Stimulated activated naive CD8-positive, alpha-beta T cell treated with anti-CD3 and anti-CD28 coated beads, Interleukin-15, amount 100 ng/mL, for 72 hours (primary cell): ENCODE data around the gene MLF1.

Experiments
- ATAC-seq: fragments of 150-1000 bp; cut with Tn5 transposase; 2 replicates; pipeline ENCODE4 v1.10.0; 2021; ENCODE audit warnings: mild to moderate bottlenecking, moderate library complexity
- DNase-seq, 2 donors: peaks; one replicate each; pipeline ENCODE4 v3.0.0; 2021 to 2022
- H3K27ac Mint-ChIP-seq, 2 donors: one replicate each; pipeline ENCODE4 v1.8.0; 2022; ENCODE audit warnings: mild to moderate bottlenecking in 2 of 2, mixed read lengths in 2 of 2, moderate library complexity in 2 of 2
- H3K27me3 Mint-ChIP-seq: one replicate; pipeline ENCODE4 v1.8.0; 2022; ENCODE audit warnings: mixed read lengths
- H3K4me1 Mint-ChIP-seq: one replicate; pipeline ENCODE4 v1.8.0; 2022; ENCODE audit warnings: mild to moderate bottlenecking, mixed read lengths
- H3K4me3 Mint-ChIP-seq, 2 donors: one replicate each; pipeline ENCODE4 v1.8.0; 2022; ENCODE audit warnings: mild to moderate bottlenecking in 2 of 2, mixed read lengths in 2 of 2, moderate library complexity in 1 of 2
- H3K9me3 Mint-ChIP-seq, 2 donors: one replicate each; pipeline ENCODE4 v1.8.0; 2022; ENCODE audit warnings: mixed read lengths in 2 of 2

MLF1 gene

DNA sequence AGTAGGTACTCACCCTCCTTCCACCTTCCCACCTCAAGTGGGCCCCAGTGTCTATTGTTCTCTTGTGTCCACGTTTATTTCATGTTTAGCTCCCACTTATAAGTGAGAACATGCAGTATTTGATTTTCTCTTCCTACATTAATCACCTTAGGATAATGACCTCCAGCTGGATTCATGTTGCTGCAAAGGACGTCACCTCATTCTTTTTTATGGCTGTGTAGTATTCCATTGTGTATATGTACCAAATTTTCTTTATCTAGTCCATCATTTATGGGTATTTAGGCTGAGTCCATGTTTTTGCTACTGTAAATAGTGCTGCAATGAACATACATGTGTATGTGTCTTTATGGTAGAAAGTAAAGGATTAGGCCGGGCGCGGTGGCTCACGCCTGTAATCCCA is 5.9 kb upstream of the MLF1 start:
- no peak for ATAC-seq
- Mint-ChIP-seq H3K27ac (no peak overlapping the region), H3K4me3 (no peak overlapping the region), H3K4me1 (no peaks in the 10 kb centered on the region), H3K9me3 (peaks cover 0 to 6% of the 10 kb centered on the region in 2 donors), H3K27me3 (peaks cover 32% of the 10 kb centered on the region)
- no peak for DNase-seq

DNA sequence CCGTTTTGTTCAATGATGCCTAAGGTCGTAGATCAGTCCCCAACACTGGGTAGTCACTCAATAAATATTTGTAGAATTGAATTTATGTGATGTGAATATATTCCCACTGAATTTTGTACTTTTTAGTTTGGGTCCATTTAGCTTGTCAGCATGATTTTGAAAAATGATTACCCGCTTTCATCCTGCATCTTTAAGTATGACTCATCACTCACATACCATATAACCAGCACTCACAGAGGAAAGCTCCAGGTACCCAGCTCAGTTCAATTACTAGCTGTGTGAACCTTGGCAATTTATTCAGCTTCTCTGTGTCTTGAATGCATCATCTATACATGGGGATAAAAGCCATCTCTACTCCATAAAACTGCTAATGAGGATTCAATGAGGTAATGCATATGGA is 2.2 kb upstream of the MLF1 start:
- H3K4me3 Mint-ChIP-seq: no peak overlapping the region
- no peak for ATAC-seq
- peaks cover 0 to 14% of the 10 kb centered on the region in 2 donors for H3K9me3 Mint-ChIP-seq
- H3K27ac Mint-ChIP-seq: no peak overlapping the region
- DNase-seq: no peak
- H3K27me3 Mint-ChIP-seq: peaks cover 54% of the 10 kb centered on the region
- H3K4me1 Mint-ChIP-seq: peaks cover 10% of the 10 kb centered on the region

DNA sequence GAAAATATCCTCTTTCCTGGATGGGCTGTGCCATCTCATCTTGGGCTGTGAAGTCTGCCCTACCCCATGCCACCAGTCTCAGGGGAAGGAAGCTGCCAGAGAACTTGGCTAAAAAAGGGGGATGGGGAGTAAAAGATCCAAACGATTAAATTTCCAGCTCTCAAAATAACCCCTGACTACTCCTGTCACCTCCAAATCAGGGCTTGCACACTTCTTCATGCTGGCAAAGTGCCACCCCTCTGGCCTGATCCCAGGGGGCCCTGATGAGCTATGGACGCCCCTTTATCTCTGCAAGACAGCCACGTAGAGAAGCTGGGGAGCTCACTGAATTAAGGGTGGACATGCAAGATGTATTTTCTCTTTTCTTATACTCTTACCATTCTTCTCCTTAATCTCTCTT is 1.2 kb upstream of the MLF1 start:
- ATAC-seq: no peak
- H3K4me3 Mint-ChIP-seq: no peak overlapping the region
- peaks cover 55% of the 10 kb centered on the region for H3K27me3 Mint-ChIP-seq
- no peak overlapping the region for H3K27ac Mint-ChIP-seq
- peaks cover 10% of the 10 kb centered on the region for H3K4me1 Mint-ChIP-seq
- no peak for DNase-seq
- peaks cover 0 to 14% of the 10 kb centered on the region in 2 donors for H3K9me3 Mint-ChIP-seq

GRCh38 chr3:158571969-158572765 is 1.2 kb downstream of the MLF1 start:
- ATAC-seq (peak; percentile 37), DNase-seq (no peak)
- no peak overlapping the region for H3K27ac Mint-ChIP-seq
- H3K27me3 Mint-ChIP-seq: peaks cover 45% of the 10 kb centered on the region
- peaks cover 0 to 8% of the 10 kb centered on the region in 2 donors for H3K9me3 Mint-ChIP-seq
- H3K4me1 Mint-ChIP-seq: peaks cover 10% of the 10 kb centered on the region
- H3K4me3 Mint-ChIP-seq: peak overlapping the region; percentile 21 to 39

DNA sequence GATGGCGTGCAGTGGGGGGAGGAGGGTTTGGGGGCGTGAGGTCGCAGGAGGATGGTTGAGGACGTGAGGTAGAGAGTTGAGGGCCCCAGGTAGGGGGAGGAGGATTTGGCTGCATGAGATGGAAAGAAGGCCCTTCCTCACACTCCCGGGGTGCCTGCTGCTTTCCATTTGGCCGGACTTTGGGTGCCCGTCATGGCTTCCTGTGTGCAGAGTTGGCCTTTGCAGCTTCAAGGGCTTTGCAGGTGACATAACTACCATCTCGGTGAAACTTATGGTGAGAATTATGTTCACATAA is 1.7 kb downstream of the MLF1 start:
- DNase-seq: no peak
- Mint-ChIP-seq H3K4me3 (no peak overlapping the region), H3K27me3 (peaks cover 45% of the 10 kb centered on the region), H3K27ac (no peak overlapping the region), H3K4me1 (peaks cover 10% of the 10 kb centered on the region), H3K9me3 (peaks cover 0 to 8% of the 10 kb centered on the region in 2 donors)
- ATAC-seq: no peak

- Mint-ChIP-seq H3K4me1 (peaks cover 10% of the 10 kb centered on the region), H3K27ac (no peak overlapping the region), H3K4me3 (no peak overlapping the region), H3K9me3 (peaks cover 0 to 8% of the 10 kb centered on the region in 2 donors), H3K27me3 (peaks cover 37% of the 10 kb centered on the region)
- ATAC-seq (no peak), DNase-seq (no peak)
These were observed 2.7 kb downstream of the MLF1 start for GRCh38 chr3:158573714-158574113.

DNA sequence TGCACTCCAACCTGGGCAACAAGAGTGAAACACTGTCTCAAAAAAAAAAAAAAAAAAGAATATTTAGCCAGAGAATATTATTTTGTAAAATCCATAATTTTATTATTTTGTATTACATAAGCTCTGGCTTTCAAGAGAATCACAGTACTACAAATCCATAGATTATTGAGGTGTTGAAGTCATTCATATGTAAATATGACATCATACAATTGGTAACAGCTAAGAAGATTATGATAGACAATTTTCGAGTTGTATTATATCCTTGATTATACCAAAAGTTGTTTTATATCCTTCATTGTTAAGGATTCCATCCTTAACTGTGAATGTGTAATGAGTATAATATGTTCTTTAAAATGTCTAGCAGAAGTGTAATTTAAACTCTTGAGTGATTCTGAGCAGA is 3.7 kb downstream of the MLF1 start:
- DNase-seq (no peak), ATAC-seq (no peak)
- peaks cover 27% of the 10 kb centered on the region for H3K27me3 Mint-ChIP-seq
- peaks cover 10% of the 10 kb centered on the region for H3K4me1 Mint-ChIP-seq
- H3K4me3 Mint-ChIP-seq: no peak overlapping the region
- H3K27ac Mint-ChIP-seq: no peak overlapping the region
- peaks cover 0 to 8% of the 10 kb centered on the region in 2 donors for H3K9me3 Mint-ChIP-seq

GRCh38 chr3:158590223-158590622 is 19.2 kb downstream of the MLF1 start:
- H3K4me1 Mint-ChIP-seq: no peaks in the 10 kb centered on the region
- peaks cover 4% of the 10 kb centered on the region for H3K27me3 Mint-ChIP-seq
- no peaks in the 10 kb centered on the region for H3K9me3 Mint-ChIP-seq
- DNase-seq: no peak
- no peak overlapping the region for H3K27ac Mint-ChIP-seq
- H3K4me3 Mint-ChIP-seq: no peak overlapping the region
- no peak for ATAC-seq

- H3K27ac Mint-ChIP-seq: no peak overlapping the region
- H3K9me3 Mint-ChIP-seq: no peaks in the 10 kb centered on the region
- no peak overlapping the region for H3K4me3 Mint-ChIP-seq
- ATAC-seq (no peak), DNase-seq (no peak)
- no peaks in the 10 kb centered on the region for H3K4me1 Mint-ChIP-seq
- no peaks in the 10 kb centered on the region for H3K27me3 Mint-ChIP-seq
These were observed 29.8 kb downstream of the MLF1 start for GRCh38 chr3:158600787-158601186.

- no peak overlapping the region for H3K27ac Mint-ChIP-seq
- no peaks in the 10 kb centered on the region for H3K27me3 Mint-ChIP-seq
- peak; percentile 54 for ATAC-seq
- H3K4me1 Mint-ChIP-seq: no peaks in the 10 kb centered on the region
- no peak for DNase-seq
- no peak overlapping the region for H3K4me3 Mint-ChIP-seq
- no peaks in the 10 kb centered on the region for H3K9me3 Mint-ChIP-seq
These were observed 31.2 kb downstream of the MLF1 start for GRCh38 chr3:158602227-158602626.

DNA sequence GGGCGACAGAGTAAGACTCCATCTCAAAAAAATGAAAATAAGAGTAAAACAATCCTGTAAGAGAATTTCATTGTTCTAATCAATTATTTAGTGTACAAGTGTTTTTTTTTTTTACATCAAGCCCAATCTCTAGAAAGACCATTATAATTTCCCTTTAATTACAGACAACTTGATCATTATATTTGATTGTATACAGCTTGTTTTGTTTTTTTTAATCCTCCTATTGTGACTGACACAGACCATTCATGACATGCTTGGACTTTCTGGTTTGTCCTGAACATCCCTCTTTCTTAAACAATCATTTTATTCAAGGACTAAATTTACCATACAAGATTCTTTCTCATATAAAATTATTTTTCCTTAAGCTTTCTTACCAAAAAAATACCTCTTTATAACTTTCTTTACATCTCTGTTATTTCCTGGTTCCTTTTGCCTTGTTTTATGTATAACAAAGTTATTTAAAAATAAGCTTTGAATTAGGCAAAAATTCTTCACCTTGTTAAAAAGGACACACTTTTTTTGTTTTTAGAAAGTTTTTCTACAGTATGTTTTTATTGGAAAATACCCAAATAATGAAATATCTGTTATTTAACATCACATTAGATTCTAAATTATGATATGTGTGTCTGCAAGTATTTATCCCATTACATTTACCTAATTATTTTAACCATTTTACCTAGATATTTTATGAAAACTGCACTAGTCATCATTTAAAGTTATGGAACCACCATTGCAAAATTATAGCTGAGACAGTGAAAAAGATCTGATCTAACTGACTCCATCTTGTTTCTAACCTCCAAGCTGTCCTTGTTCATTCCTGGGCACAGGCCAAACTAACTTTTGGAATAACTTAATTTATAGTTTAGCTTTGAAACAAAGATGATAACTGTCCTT is 47.2 kb downstream of the MLF1 start:
- H3K4me1 Mint-ChIP-seq: no peaks in the 10 kb centered on the region
- H3K27me3 Mint-ChIP-seq: peaks cover 7% of the 10 kb centered on the region
- H3K9me3 Mint-ChIP-seq: peaks cover 11 to 13% of the 10 kb centered on the region in 2 donors
- ATAC-seq: no peak
- no peak overlapping the region for H3K4me3 Mint-ChIP-seq
- DNase-seq: no peak
- no peak overlapping the region for H3K27ac Mint-ChIP-seq

DNA sequence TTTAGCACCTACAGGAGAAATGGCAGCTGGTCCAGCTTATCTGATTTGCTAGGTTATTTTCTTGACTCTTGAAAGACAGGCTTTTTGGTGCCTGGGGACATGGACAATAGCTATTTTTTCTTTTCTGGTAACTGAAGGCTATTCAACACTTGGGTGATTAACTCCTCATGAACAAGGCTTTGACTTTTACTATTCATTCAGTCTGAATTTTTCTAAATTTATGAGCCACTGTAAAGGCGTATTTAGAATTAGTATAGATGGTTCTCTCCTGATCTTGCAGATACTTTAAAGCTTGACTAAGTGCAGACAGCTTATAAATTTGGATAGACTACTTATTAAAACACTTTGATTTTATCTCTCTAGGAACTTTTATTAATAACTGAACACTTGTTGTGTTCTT is 54.9 kb downstream of the MLF1 start:
- Mint-ChIP-seq H3K27me3 (peaks cover 37% of the 10 kb centered on the region), H3K4me3 (no peak overlapping the region), H3K9me3 (peaks cover 6 to 11% of the 10 kb centered on the region in 2 donors), H3K4me1 (no peaks in the 10 kb centered on the region), H3K27ac (no peak overlapping the region)
- DNase-seq (no peak), ATAC-seq (no peak)

GRCh38 chr3:158631981-158632380 is 61.0 kb downstream of the MLF1 start:
- H3K27ac Mint-ChIP-seq: no peak overlapping the region
- H3K4me1 Mint-ChIP-seq: no peaks in the 10 kb centered on the region

GRCh38 chr3:158640646-158641045 is 69.7 kb downstream of the MLF1 start:
- DNase-seq (no peak), ATAC-seq (no peak)
- H3K4me1 Mint-ChIP-seq: peaks cover 40% of the 10 kb centered on the region
- no peak overlapping the region for H3K27ac Mint-ChIP-seq
- H3K4me3 Mint-ChIP-seq: no peak overlapping the region
- H3K27me3 Mint-ChIP-seq: no peaks in the 10 kb centered on the region
- H3K9me3 Mint-ChIP-seq: no peaks in the 10 kb centered on the region

More at GRCh38 chr3:158631981-158632380, 61.0 kb downstream of the MLF1 start:
- no peaks in the 10 kb centered on the region for H3K9me3 Mint-ChIP-seq
- DNase-seq (no peak), ATAC-seq (no peak)
- H3K27me3 Mint-ChIP-seq: peaks cover 32% of the 10 kb centered on the region
- no peak overlapping the region for H3K4me3 Mint-ChIP-seq

GRCh38 chr3:158642005-158642404 is 71.0 kb downstream of the MLF1 start:
- ATAC-seq: no peak
- Mint-ChIP-seq H3K27ac (no peak overlapping the region), H3K9me3 (no peaks in the 10 kb centered on the region)

GRCh38 chr3:158642474-158643210 is 71.6 kb downstream of the MLF1 start:
- DNase-seq (no peak), ATAC-seq (no peak)
- no peak overlapping the region for H3K4me3 Mint-ChIP-seq
- H3K4me1 Mint-ChIP-seq: peaks cover 49% of the 10 kb centered on the region
- H3K27ac Mint-ChIP-seq: no peak overlapping the region
- H3K9me3 Mint-ChIP-seq: no peaks in the 10 kb centered on the region
- H3K27me3 Mint-ChIP-seq: no peaks in the 10 kb centered on the region

More at GRCh38 chr3:158642005-158642404, 71.0 kb downstream of the MLF1 start:
- H3K27me3 Mint-ChIP-seq: no peaks in the 10 kb centered on the region
- H3K4me1 Mint-ChIP-seq: peaks cover 48% of the 10 kb centered on the region
- H3K4me3 Mint-ChIP-seq: no peak overlapping the region
- DNase-seq: no peak
